ENCODE measurements around the gene LAPTM4A. TPM values are rescaled to one million over a fixed set of nuclear protein-coding genes. Genes with fewer than 3 reads are reported as not detected.

The LAPTM4A gene
- total RNA-seq, 1 donor from 2014 or later, result 175 TPM

Other genes with a start within 250 kb of the LAPTM4A start
- gene TTC32, start 149.6 kb downstream of the LAPTM4A start, total RNA-seq (ENCODE audit: insufficient read depth, low replicate concordance), result 46.7 TPM
- gene WDR35, start 61.5 kb downstream of the LAPTM4A start, total RNA-seq (ENCODE audit: insufficient read depth, low replicate concordance), result 17.6 TPM
- 4.1 TPM for gene MATN3, start 39.0 kb downstream of the LAPTM4A start, total RNA-seq (ENCODE audit: insufficient read depth, low replicate concordance)
- 55.4 TPM for gene SDC1, start 173.5 kb upstream of the LAPTM4A start, total RNA-seq (ENCODE audit: insufficient read depth, low replicate concordance)

All from umbilical cord (tissue), 1 donor.